Measurements from ENCODE around the gene NACC2. TPM values are rescaled to one million over a fixed set of nuclear protein-coding genes. Genes with fewer than 3 reads are reported as not detected.

Gene NACC2
- polyA plus RNA-seq, 1 of the 3 experiments (the other 2 are of a cell fraction): 22.1 TPM

DNA sequence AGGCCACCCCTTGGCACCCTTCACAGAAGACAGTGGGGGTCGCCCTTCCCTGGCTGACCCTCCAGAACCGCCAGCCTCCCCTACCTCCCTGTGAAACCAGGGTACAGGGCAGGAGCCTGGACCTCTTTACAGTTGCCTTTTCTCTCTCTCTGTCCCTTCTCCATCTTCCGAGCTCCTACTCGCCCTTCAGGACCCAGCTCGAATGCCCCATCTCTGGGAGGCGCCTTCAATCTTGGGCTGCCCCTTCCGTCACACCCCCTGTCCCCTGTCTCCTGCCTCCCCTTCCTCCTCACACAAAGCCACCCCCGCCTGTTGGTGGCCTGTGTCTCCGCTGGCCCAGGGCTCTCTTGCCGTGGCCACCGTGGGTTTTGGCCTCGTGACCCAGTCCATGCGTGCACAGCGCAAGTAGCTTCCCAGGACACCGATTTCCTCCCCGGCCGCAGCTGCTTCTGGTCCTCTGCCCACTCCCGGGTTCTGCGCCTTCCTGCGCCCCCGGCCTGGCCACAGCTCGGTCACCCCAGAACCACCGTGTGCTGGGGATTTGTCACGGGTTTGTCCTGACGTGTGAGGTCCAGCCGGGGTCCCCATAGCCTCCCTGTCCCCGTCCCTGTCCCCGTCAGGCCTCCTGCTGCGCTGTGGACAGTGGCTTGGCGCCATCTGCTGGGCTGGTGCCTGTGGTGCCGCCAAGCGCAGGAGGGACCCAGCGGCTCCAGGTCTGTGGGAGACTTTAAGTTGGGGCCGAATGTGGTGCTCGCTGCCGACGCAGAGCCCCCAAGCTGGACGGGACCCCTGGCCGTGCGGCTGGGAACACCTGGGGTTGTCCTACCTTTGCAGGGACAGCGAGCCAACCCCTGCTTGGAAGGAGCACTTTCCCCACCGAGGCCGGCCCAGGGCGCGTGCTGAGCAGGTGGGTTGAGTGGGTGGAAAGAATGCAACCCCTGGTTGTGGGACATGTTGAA is 27.6 kb upstream of the NACC2 start:
- no peaks in the 10 kb centered on the region for H4K20me1 ChIP-seq (ENCODE audit: insufficient read depth)
- WGBS (ENCODE audit: low lambda C conversion rate): 37% methylated on average over 32 of the region's 45 CpGs
- CTCF ChIA-PET: interaction anchor here (0.6 to 6.1 kb wide), 66 partner anchors 10 to 518 kb away, joined by 3 to 174 read pairs (median 4); partner anchors contain the start of genes NACC2 and UBAC1
- peaks cover 6% of the 10 kb centered on the region for H3F3A ChIP-seq (replicated peaks; ENCODE audit: insufficient read depth)
- peak; percentile 99 for TF ChIP-seq SMC3 (IDR thresholded peaks at IDR 0.05; ENCODE audit: low read depth, low read length)
- TF ChIP-seq RCOR1 (IDR thresholded peaks at IDR 0.05; ENCODE audit: low read length): no peak
- TF ChIP-seq, protein P1, sequence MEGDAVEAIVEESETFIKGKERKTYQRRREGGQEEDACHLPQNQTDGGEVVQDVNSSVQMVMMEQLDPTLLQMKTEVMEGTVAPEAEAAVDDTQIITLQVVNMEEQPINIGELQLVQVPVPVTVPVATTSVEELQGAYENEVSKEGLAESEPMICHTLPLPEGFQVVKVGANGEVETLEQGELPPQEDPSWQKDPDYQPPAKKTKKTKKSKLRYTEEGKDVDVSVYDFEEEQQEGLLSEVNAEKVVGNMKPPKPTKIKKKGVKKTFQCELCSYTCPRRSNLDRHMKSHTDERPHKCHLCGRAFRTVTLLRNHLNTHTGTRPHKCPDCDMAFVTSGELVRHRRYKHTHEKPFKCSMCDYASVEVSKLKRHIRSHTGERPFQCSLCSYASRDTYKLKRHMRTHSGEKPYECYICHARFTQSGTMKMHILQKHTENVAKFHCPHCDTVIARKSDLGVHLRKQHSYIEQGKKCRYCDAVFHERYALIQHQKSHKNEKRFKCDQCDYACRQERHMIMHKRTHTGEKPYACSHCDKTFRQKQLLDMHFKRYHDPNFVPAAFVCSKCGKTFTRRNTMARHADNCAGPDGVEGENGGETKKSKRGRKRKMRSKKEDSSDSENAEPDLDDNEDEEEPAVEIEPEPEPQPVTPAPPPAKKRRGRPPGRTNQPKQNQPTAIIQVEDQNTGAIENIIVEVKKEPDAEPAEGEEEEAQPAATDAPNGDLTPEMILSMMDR (IDR thresholded peaks at IDR 0.05): peak; percentile 94
- no peak for TF ChIP-seq EZH2phosphoT487 (IDR thresholded peaks at IDR 0.05; ENCODE audit: borderline replicate concordance, low read depth)
- no peak for TF ChIP-seq GATA2 (CRISPR knock-in tag; IDR thresholded peaks at IDR 0.05)
- TF ChIP-seq NRF1 (IDR thresholded peaks at IDR 0.05; ENCODE audit: low read depth, low read length): no peak
- no peak for TF ChIP-seq RFX5 (IDR thresholded peaks at IDR 0.05; ENCODE audit: low read length)
- TF ChIP-seq RAD21 (IDR thresholded peaks at IDR 0.05; ENCODE audit: low read length): peak; percentile 98
- TF ChIP-seq TAF1 (IDR thresholded peaks at IDR 0.05; ENCODE audit: borderline replicate concordance, low read depth, low read length): no peak
- TF ChIP-seq, protein P2, sequence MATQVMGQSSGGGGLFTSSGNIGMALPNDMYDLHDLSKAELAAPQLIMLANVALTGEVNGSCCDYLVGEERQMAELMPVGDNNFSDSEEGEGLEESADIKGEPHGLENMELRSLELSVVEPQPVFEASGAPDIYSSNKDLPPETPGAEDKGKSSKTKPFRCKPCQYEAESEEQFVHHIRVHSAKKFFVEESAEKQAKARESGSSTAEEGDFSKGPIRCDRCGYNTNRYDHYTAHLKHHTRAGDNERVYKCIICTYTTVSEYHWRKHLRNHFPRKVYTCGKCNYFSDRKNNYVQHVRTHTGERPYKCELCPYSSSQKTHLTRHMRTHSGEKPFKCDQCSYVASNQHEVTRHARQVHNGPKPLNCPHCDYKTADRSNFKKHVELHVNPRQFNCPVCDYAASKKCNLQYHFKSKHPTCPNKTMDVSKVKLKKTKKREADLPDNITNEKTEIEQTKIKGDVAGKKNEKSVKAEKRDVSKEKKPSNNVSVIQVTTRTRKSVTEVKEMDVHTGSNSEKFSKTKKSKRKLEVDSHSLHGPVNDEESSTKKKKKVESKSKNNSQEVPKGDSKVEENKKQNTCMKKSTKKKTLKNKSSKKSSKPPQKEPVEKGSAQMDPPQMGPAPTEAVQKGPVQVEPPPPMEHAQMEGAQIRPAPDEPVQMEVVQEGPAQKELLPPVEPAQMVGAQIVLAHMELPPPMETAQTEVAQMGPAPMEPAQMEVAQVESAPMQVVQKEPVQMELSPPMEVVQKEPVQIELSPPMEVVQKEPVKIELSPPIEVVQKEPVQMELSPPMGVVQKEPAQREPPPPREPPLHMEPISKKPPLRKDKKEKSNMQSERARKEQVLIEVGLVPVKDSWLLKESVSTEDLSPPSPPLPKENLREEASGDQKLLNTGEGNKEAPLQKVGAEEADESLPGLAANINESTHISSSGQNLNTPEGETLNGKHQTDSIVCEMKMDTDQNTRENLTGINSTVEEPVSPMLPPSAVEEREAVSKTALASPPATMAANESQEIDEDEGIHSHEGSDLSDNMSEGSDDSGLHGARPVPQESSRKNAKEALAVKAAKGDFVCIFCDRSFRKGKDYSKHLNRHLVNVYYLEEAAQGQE (IDR thresholded peaks at IDR 0.05; ENCODE audit: low read depth, low read length): peak; percentile 26; the same call in 1 of the 2 replicates
- TF ChIP-seq FOXM1 (IDR thresholded peaks at IDR 0.05; ENCODE audit: low read depth): no peak
- no peak overlapping the region for H3K27ac ChIP-seq (ENCODE audit: low read depth in 2 of 2, low read length in 1 of 2)
- no peak overlapping the region for H2AFZ ChIP-seq (ENCODE audit: low read depth)
- H3K36me3 ChIP-seq (replicated peaks in 1 of 2; ENCODE audit: control insufficient read depth in 1 of 2, insufficient read depth in 2 of 2, low read length in 1 of 2): no peaks in the 10 kb centered on the region
- H3K4me1 ChIP-seq (ENCODE audit: control insufficient read depth in 1 of 2, insufficient read depth in 2 of 2, low read depth in 1 of 2, low read length in 1 of 2): peaks cover 0 to 11% of the 10 kb centered on the region in 2 experiments; a peak in 1 of 4 replicates
- peaks cover 15% of the 10 kb centered on the region for H3K79me2 ChIP-seq (ENCODE audit: insufficient read depth)
- H3K4me2 ChIP-seq: peak overlapping the region; percentile 37; the same call in 1 of the 2 replicates
- DNase-seq: peak; percentile 93
- no peak overlapping the region; a peak in 1 of 4 replicates for H3K4me3 ChIP-seq (ENCODE audit: low read depth in 2 of 2, low read length in 1 of 2)
- POLR2A ChIA-PET: interaction anchor here (0.6 kb wide), 1 partner anchor 155 kb away, joined by 3 read pairs; no protein-coding TSS in a partner anchor
- no peaks in the 10 kb centered on the region for H3K9me2 ChIP-seq
- no peaks in the 10 kb centered on the region for H3K9me3 ChIP-seq
- H3K9ac ChIP-seq: no peak overlapping the region
- peaks cover 5% of the 10 kb centered on the region for H3K27me3 ChIP-seq (ENCODE audit: insufficient read depth)
